Ovary (tissue), 9 donors: ENCODE results near the gene MBL2. TPM values are rescaled to one million over a fixed set of nuclear protein-coding genes. Genes with fewer than 3 reads are reported as not detected.

Experiments used
- DNase-seq, 5 donors: peaks; one replicate each; pipeline ENCODE4 v3.0.0-alpha.2; 2019 to 2020
- H3K27ac ChIP-seq, 2 donors: fragments of 200-600 bp; one replicate each; pipeline versions ENCODE4 v1.5.1 to v1.8.0; 2019 to 2022
- H3K27me3 ChIP-seq: fragments of 200-600 bp; one replicate; pipeline ENCODE4 v1.8.0; 2022
- H3K36me3 ChIP-seq: fragments of 200-600 bp; sonication (generic); one replicate; pipeline ENCODE4 v1.5.1; 2019
- H3K4me1 ChIP-seq: one replicate; pipeline ENCODE4 v1.8.1; 2013; ENCODE audit warnings: mild to moderate bottlenecking, moderate library complexity; ENCODE audit not compliant: insufficient read depth
- H3K4me3 ChIP-seq: fragments of 200-600 bp; sonication (generic); one replicate; pipeline ENCODE4 v1.5.1; 2017
- H3K9me3 ChIP-seq, 2 donors: fragments of 200-600 bp in 1 of 2; sonication (generic) in 1 of 2; one replicate each; pipeline versions ENCODE4 v1.5.1 to v1.8.1; 2013 to 2019; ENCODE audit warnings: mild to moderate bottlenecking in 1 of 2, moderate library complexity in 1 of 2
- CTCF ChIP-seq, 3 donors: fragments of 450-650 bp in 2 of 3; fragments of 200-600 bp in 1 of 3; IDR thresholded peaks; one replicate each; pipeline versions ENCODE4 v1.5.1 to v1.8.0; 2016 to 2022; ENCODE audit warnings: antibody characterized with exemption in 3 of 3, mild to moderate bottlenecking in 1 of 3
- EP300 ChIP-seq: sonication (generic); formaldehyde crosslinking; IDR thresholded peaks from one replicate; pipeline ENCODE4 v1.6.1; 2017; ENCODE audit warnings: antibody characterized with exemption
- POLR2A ChIP-seq: fragments of 450-650 bp; IDR thresholded peaks from one replicate; pipeline ENCODE4 v1.6.1; 2017; ENCODE audit warnings: antibody characterized with exemption, mild to moderate bottlenecking, moderate library complexity
- WGBS, 3 donors: extraction: QIAGEN DNeasy Blood & Tissue Kit in 1 of 3; methylation state at CpG; one replicate each; pipeline versions ENCODE4 v1.1.5 to v1.1.7; 2013 to 2017; 5-methylcytosine and 5-hydroxymethylcytosine counted together
- intact Hi-C, 4 donors: fragments of 100-400 bp; cut with DNase I; formaldehyde crosslinking; loops; one replicate each; pipeline versions ENCODE4 v1.11.0 to v1.15.1; 2022 to 2023
- polyA plus RNA-seq, 2 donors: library from polyadenylated mRNA; stranded (reverse); fragments of 200-250 nt in 1 of 2; fragments of 350-450 nt in 1 of 2; fragmentation: Illumina TruSeq in 1 of 2; extraction: RNeasy Lipid Tissue Mini Kit (QIAGEN cat#74804) in 1 of 2; gene quantifications; one replicate each; pipeline ENCODE4 v1.2.3, GENCODE V29; 2013 to 2014
- total RNA-seq, 7 donors: library from RNA; depleted of rRNA in 2 of 7; stranded (reverse); fragments of >200 nt in 2 of 7; fragmentation: NEBNext Ultra II Directional in 3 of 7; extraction: Animal tissue kit (Norgen Biotek cat#: 25700) in 3 of 7; gene quantifications; one replicate each; pipeline versions ENCODE4 v1.1.0 to v1.2.4, GENCODE V29; 2016 to 2023
- donor health status: DM: no; HTN: no; CAD: no; lungs with moderate emphysema.
- donor health status: DM: no; HTN: no; CAD: no.
- donor health status: Bipolar disorder and iron deficiency.
- donor health status: DM: yes; HTN: yes; CAD: no.
- donor health status: DM: no; HTN: no; CAD: no.
- donor health status: DM: yes; HTN: yes; CAD: no.

The MBL2 gene
- total and polyA plus RNA-seq, 9 donors, result not detected

DNA sequence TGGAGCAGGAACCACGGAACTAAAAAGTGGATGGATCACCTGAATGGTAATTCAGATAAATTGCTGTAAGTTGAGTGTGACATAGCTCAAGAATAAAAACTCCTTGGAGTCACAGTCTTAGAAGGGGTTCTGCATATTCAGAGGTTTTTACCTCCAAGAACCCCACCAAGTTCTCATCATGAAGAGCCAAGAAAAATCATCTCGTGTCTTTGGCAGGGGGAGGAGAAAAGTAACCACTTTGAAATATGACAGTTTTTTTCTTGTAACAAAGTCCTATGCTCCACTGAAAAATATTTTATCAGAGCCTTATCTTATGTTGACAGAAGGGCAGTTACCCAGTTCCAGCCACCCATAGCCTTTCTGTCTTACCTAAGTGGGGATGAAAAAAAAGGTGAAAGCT is 38.2 kb upstream of the MBL2 start:
- no peak for DNase-seq
- Histone ChIP-seq H3K27ac (no peak overlapping the region), H3K4me1 (no peaks in the 10 kb centered on the region), H3K27me3 (no peaks in the 10 kb centered on the region), H3K4me3 (no peak overlapping the region), H3K36me3 (no peaks in the 10 kb centered on the region), H3K9me3 (no peaks in the 10 kb centered on the region)
- intact Hi-C loops, result no loop called here
- no peak for TF ChIP-seq POLR2A
- no peak for TF ChIP-seq CTCF (IDR thresholded peaks at IDR 0.05)
- TF ChIP-seq EP300, result no peak
- WGBS, 3 donors, result 88 to 92% (median 90%) methylated on average over 2 of the region's 2 CpGs

DNA sequence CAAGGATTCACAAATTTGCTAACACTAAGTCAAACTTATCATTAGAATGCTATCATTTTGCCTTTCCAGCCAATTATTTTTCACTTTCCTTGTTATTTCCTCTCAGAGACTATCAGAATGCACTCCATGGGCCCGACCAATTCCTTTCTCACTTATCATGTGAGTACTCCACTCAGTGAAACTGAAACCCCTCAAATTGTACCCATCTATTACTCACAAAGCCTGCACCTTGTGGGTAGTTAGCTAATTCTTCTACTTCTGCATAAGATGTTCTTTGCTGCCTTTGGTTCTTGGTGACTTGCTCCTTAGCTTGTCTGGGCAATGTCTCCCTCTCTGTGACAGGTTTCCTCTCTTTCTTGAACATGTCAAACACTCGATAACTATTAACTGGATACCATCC is 35.2 kb upstream of the MBL2 start:
- Histone ChIP-seq H3K27ac (no peak overlapping the region), H3K4me1 (no peaks in the 10 kb centered on the region), H3K9me3 (no peaks in the 10 kb centered on the region), H3K36me3 (no peaks in the 10 kb centered on the region), H3K27me3 (no peaks in the 10 kb centered on the region), H3K4me3 (no peak overlapping the region)
- intact Hi-C loops, result no loop called here
- DNase-seq, result no peak
- WGBS, 3 donors, result 43 to 62% (median 49%) methylated on average over 2 of the region's 2 CpGs
- no peak for TF ChIP-seq EP300
- TF ChIP-seq CTCF (IDR thresholded peaks at IDR 0.05), result no peak
- TF ChIP-seq POLR2A, result no peak

DNA sequence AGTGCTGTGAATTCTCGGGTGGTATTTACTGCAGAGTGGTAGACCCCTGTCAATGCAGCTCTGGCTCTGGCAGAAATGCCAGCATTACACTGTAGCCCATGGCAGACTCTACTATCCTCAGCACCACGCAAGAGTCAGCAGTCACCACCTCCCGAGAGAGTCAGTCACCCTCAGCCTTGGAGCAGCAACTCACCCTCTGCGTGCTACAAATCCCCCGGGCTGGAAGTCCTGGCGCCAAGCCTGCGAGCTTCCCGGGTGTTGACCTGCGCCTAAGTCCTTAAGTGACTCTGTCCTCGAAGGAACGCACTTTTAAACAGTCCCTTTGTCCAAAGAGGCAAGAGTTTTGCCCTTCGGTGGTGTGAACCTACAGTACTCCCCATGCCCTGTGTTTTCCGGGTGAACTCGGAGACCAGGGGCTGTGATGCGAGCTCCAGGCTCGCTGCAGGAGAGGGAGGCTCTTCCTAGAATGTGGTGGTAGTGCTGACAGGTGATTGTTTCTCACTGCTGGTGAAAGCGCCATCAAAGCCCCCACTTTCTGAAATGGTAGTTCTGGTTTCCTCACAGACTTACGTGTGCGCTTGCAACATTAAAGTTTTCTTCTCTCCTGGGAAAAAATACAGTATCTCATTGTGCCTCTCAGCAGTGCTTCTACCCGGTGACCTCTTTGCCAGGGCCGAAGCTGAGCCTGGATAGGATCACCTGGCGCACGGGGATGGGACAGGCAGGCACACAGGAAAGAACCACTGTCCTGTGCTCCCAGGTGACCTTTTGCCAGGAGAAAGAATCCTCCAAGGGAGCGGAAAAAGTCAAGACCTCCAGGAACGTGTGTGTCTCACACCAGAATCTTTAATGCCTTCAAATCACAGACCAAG is 33.1 kb upstream of the MBL2 start:
- no peak for DNase-seq
- Histone ChIP-seq H3K27me3 (no peaks in the 10 kb centered on the region), H3K27ac (no peak overlapping the region), H3K9me3 (no peaks in the 10 kb centered on the region), H3K4me1 (no peaks in the 10 kb centered on the region), H3K36me3 (no peaks in the 10 kb centered on the region), H3K4me3 (no peak overlapping the region)
- WGBS, 3 donors, result 76 to 93% (median 81%) methylated on average over 25 of the region's 25 CpGs
- intact Hi-C loops, result no loop called here
- TF ChIP-seq POLR2A (no peak), CTCF (IDR thresholded peaks at IDR 0.05) (no peak), EP300 (no peak)

GRCh38 chr10:52801947-52802346 is 29.4 kb upstream of the MBL2 start:
- Histone ChIP-seq H3K27ac (no peak overlapping the region), H3K4me1 (no peaks in the 10 kb centered on the region), H3K9me3 (no peaks in the 10 kb centered on the region), H3K27me3 (no peaks in the 10 kb centered on the region), H3K4me3 (no peak overlapping the region), H3K36me3 (no peaks in the 10 kb centered on the region)
- DNase-seq, result no peak
- intact Hi-C loops, result no loop called here
- WGBS, 3 donors, result 0 to 39% (median 8%) methylated on average over 1 of the region's 1 CpG
- no peak for TF ChIP-seq EP300
- TF ChIP-seq POLR2A, result no peak
- TF ChIP-seq CTCF (IDR thresholded peaks at IDR 0.05), result no peak
